COLO668 (cell line): ENCODE results near the gene FAM72A.
"Not testable (repeated sequence)": the region's sequence is repeated elsewhere in the genome, so short reads cannot be mapped to it uniquely, and the experiment has no call there.

Experiments
- DNase-seq: peaks from one replicate; lab custom pipeline; 2025; ENCODE audit not compliant: unreplicated experiment; lab: John Stamatoyannopoulos, UW

FAM72A gene

DNA sequence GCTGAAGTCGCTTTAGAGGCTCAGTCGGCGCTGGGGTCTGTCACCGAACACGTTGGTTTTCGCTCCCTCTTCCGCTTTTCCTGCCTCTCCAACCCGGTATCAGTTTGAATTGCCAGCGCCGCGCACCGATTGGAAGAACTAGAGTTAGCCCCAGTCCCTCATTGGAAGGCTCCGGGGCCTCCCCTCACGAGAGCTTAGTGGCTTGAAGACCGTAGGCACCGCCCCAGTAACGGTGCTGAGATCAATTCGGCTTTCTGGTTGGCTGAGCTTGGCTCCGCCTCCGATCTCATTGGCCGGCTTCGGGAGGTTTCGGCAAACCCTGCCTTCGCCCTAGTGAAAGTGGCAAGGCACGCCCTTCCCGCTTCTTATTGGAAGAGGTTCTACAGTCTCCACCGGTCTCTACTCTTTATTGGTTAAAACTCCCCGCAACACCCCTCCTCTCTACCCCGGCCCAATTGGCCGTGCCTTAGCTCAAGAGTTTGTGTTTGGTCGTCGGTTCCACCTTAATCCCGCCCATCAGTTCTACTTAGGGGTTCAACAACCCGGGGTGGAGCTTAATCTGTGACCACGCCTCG, at the start of gene FAM72A:
TSS of gene FAM72A (minus strand) at position 51 of the 575 bp plus-strand sequence. CDS start 814 bp downstream, outside the sequence.
- DNase-seq = peak; percentile 97

DNA sequence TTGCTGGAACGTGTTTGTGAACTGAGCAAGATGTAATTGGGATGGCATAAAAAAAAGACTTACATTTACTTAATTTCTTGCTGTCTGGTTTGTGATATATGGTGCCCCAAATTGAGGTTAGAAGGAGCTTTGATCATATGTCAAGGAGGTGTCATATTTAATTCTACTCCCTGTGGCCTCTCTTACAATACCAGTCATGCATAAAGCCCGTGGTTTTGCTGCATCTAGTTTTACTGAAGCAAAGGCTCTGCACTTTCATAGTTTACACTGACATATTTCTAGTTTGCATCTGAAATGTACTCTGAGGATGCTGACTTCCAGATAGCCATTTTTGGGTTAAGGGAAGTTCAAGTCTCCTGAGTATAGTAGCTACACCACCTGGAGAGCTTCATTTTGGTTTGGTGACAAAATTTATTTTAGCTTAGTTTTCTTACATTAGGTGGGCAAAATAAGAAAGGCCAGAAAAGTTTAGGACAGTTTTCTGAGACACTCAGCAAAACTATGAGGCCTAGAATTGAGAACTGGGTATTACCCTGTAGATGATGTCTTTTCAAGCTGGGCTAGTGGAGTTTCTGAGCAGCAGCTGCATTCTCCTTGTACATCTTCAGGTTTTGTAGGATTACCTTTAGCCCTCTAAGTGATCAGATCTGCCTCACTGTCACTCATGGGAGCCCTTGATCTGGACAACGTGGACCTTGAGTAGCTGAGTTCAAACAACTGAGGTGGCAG, 48.5 kb upstream of the FAM72A start:
- not testable (repeated sequence) for DNase-seq

- not testable (repeated sequence) for DNase-seq
Measured at GRCh38 chr1:206246129-206246886, 43.7 kb upstream of the FAM72A start.

DNA sequence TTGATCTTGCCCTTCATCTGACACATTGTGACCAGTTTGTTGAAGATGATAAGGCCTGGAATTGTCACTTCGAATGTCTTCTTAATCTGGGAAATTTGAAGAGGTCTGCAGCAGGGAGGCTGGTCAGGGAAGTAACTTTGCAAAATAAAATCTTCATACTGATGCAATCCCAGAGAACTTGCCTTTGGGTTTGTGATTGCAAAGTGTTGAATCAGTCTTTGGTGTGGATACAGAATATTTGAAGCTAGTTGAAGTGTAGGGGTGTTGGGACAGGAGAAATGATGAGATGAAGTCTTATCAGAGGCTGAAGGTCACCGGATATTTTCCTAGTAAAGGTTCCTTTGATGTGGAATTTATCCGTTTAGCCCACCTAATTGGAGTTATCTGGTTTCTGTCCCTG, 42.8 kb upstream of the FAM72A start:
- DNase-seq = not testable (repeated sequence)

GRCh38 chr1:206243335-206243734, 40.7 kb upstream of the FAM72A start:
- DNase-seq = not testable (repeated sequence)

GRCh38 chr1:206240288-206240687, 37.6 kb upstream of the FAM72A start:
- DNase-seq = not testable (repeated sequence)

DNA sequence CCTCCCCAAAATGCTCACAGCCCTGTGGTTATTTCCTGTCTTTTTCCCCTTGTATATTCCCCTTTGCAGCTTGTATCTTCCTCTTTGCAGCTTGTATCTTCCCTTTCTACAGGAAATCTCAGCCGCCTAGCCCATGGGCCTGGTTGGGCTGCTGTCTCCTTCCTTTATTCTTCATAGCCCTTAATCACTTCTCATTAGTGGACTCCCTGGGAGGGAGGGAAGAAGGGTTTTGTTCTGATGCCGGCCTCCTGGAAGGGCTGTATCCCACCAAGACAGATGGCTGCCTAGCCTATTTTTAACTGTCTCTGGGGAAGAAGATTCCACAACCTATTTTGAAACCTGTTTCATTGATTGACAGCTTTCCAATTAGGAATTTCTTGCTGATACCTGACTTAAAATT, 32.6 kb upstream of the FAM72A start:
- not testable (repeated sequence) for DNase-seq

DNA sequence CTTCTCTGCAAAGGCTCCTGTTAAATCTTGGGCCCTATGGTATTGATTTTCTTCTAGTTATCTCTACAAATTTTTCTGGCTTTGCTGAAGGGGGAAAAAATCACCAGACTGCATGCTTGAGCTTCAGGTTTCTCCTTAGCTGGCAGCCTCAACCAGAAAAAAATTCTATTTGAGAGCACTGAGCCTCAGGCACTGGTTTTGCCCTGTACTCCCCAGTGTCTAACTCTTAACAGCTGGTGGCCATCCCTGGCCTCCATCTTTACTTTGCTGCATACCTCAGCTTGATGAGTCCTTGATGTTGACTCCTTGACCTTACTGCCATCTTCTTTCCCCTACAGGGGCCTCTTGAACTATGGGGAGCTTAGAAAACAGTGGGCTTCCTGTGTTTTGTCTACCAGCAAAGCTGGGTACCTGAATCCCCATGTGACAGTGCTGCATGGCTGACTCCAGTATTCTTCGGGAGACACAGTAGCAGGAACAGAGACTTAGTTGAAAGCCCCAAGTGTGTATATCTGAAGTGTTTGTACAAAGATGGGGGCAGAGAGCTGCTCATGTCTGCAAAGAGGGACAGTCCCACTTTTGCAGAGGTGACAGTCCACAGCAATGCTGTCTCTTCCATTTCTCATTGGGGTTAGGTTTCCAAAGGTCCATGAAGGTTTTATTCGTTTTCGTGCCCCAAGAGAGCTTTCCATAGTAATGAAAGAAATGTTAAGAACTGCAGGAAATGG, 31.7 kb upstream of the FAM72A start:
- not testable (repeated sequence) for DNase-seq

GRCh38 chr1:206232970-206233645, 30.5 kb upstream of the FAM72A start:
- DNase-seq = not testable (repeated sequence)

GRCh38 chr1:206231989-206232388, 29.4 kb upstream of the FAM72A start:
- DNase-seq = not testable (repeated sequence)

DNA sequence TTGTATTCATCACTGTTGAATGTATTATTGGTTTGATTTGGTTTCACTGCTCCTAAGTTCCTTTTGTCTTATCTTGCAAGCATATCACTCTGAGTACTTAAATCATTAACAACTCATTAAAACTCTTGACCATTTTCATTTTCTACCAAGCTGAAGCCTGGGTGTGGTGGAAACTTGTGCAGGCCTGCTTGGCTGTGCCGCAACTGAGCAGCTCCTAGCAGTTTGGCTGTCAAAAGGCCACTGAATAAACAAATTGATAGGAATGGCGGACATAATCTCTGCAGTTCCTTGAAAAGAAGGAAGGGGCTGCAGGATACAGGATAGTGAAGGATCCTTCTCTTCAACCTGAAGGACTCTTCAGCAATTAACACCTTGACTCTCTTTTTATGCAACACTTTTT, 26.6 kb upstream of the FAM72A start:
- DNase-seq = not testable (repeated sequence)

- DNase-seq = not testable (repeated sequence)
Measured at GRCh38 chr1:206226886-206227285, 24.2 kb upstream of the FAM72A start.

- DNase-seq = not testable (repeated sequence)
Measured at GRCh38 chr1:206225386-206225785, 22.7 kb upstream of the FAM72A start.

- DNase-seq = not testable (repeated sequence)
Measured at GRCh38 chr1:206224190-206224776, 21.6 kb upstream of the FAM72A start.

DNA sequence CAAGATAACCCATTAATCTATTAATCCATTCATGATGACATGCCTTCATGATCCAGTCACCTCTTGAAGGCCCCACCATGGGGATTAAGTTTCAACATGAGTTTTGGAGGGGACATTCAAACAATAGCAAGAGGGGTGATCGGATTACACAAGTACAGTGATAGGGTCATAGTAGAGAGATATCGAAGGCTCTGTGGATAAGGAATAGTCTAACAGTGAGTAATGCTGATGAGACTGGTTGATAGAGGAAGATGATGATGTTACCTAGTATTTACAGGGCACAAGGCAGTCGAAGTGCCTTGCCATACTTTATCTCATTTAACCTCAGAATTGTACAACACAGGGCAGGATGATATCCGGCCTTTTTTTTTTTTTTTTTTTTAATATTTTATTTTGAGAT, 18.9 kb upstream of the FAM72A start:
- DNase-seq = not testable (repeated sequence)

DNA sequence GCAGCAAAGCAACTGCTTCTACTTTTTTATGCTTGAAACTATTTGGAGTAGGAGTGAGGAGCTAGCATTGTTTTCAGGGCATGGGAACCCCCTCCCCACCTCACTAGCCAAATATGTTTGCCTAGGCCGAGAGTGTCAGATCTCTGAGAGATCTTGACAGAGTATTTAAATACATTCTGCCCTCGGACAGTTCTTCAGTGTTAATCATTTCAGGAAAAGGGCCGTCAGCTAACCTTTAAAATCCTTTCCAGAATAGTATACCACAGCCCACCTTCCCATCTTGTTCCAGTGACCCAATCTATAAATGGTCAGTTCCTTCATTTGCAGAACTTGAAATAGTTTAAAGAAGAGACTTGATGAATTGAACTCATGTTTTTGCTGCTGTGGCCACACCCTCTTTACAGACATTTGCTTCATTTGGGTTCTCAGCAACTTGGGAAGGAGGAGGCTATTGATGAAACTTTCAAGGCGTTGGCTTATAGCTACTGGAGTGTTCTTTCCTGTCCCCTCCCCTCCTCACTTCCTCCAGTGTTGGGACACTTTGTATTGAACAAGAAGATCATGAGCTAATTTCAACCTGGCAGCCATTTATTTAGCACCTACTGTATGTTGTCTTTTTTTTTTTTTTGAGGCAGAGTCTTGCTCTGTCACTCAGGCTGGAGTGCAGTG, 17.8 kb upstream of the FAM72A start:
- DNase-seq = not testable (repeated sequence)

GRCh38 chr1:206219514-206220331, 17.1 kb upstream of the FAM72A start:
- DNase-seq = not testable (repeated sequence)

- not testable (repeated sequence) for DNase-seq
Measured at GRCh38 chr1:206218765-206219164, 16.1 kb upstream of the FAM72A start.

GRCh38 chr1:206218285-206218684, 15.6 kb upstream of the FAM72A start:
- not testable (repeated sequence) for DNase-seq
